Neural crest cell (in vitro differentiated cells): ENCODE measurements around the gene FANCC. TPM values are rescaled to one million over a fixed set of nuclear protein-coding genes. Genes with fewer than 3 reads are reported as not detected.
A peak's percentile ranks its signal among the peaks of the same experiment; 100 is the strongest.

Experiments used
- DNase-seq: peaks from one replicate; pipeline ENCODE4 v3.0.0; 2021; ENCODE audit warnings: low read depth, mixed read lengths, low spot score
- H3K27ac Mint-ChIP-seq: one replicate; pipeline ENCODE4 v1.8.0; 2021; ENCODE audit warnings: mild to moderate bottlenecking, mixed read lengths; ENCODE audit not compliant: unreplicated experiment
- H3K27me3 Mint-ChIP-seq: 2 replicates; pipeline ENCODE4 v1.8.0; 2021; ENCODE audit warnings: low read depth, mild to moderate bottlenecking, mixed read lengths
- H3K36me3 Mint-ChIP-seq: 2 replicates; pipeline ENCODE4 v1.8.0; 2021; ENCODE audit warnings: low read depth, mild to moderate bottlenecking, mixed read lengths
- H3K4me1 Mint-ChIP-seq: 2 replicates; pipeline ENCODE4 v1.8.0; 2021; ENCODE audit warnings: mixed read lengths
- H3K4me3 Mint-ChIP-seq: one replicate; pipeline ENCODE4 v1.8.0; 2021; ENCODE audit warnings: mild to moderate bottlenecking, mixed read lengths
- H3K9me3 Mint-ChIP-seq: 2 replicates; pipeline ENCODE4 v1.8.0; 2021; ENCODE audit warnings: mixed read lengths
- total RNA-seq: library from RNA; stranded (reverse); gene quantifications from 2 replicates; pipeline ENCODE4 v1.2.1, GENCODE V29; 2021
- TF ChIP-seq, protein P1 (sequence below): fragments of 200-600 bp; sonication (generic); conservative IDR thresholded peaks from 2 replicates; pipeline ENCODE4 v1.5.0; 2021; ENCODE audit warnings: antibody characterized with exemption, mild to moderate bottlenecking

Gene FANCC
- total RNA-seq, 1 donor from 2014 or later: 24.6 TPM

DNA sequence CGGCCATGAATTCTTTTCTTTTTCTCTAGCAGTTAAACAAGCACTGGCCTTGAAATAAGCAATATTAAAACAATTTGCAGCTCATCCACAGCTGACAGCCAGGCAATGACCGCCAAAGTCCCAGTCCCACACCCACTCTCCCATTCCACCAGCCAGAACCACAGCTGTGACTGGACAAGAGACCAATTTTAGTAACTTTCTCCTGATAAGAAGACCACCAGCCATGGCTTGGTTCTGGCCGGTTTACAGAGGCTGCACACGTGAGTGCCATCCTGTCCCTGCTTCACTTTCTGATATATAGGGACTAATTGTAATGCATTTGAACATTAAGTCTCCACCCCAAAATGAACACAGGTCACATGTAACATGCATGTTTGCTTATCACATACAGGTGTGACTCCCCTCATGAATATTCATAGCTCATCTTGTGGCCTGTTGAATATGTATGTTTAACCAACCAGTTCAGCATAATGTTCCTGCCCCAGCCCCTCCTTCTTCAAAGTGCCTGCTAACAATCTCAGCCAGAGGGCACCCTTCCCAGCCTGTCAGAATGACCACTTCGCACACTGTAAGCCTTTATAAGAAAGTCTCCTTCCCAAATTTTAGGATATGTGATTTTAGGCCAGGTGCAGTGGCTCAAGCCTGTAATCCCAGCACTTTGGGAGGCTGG is 23.9 kb upstream of the FANCC start:
- Mint-ChIP-seq H3K4me1 (peaks cover 9% of the 10 kb centered on the region), H3K27me3 (peaks cover 2% of the 10 kb centered on the region), H3K36me3 (no peaks in the 10 kb centered on the region), H3K27ac (no peak overlapping the region), H3K9me3 (no peaks in the 10 kb centered on the region), H3K4me3 (no peak overlapping the region)
- no peak for DNase-seq
- TF ChIP-seq, protein P1, sequence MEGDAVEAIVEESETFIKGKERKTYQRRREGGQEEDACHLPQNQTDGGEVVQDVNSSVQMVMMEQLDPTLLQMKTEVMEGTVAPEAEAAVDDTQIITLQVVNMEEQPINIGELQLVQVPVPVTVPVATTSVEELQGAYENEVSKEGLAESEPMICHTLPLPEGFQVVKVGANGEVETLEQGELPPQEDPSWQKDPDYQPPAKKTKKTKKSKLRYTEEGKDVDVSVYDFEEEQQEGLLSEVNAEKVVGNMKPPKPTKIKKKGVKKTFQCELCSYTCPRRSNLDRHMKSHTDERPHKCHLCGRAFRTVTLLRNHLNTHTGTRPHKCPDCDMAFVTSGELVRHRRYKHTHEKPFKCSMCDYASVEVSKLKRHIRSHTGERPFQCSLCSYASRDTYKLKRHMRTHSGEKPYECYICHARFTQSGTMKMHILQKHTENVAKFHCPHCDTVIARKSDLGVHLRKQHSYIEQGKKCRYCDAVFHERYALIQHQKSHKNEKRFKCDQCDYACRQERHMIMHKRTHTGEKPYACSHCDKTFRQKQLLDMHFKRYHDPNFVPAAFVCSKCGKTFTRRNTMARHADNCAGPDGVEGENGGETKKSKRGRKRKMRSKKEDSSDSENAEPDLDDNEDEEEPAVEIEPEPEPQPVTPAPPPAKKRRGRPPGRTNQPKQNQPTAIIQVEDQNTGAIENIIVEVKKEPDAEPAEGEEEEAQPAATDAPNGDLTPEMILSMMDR: peak; percentile 16

DNA sequence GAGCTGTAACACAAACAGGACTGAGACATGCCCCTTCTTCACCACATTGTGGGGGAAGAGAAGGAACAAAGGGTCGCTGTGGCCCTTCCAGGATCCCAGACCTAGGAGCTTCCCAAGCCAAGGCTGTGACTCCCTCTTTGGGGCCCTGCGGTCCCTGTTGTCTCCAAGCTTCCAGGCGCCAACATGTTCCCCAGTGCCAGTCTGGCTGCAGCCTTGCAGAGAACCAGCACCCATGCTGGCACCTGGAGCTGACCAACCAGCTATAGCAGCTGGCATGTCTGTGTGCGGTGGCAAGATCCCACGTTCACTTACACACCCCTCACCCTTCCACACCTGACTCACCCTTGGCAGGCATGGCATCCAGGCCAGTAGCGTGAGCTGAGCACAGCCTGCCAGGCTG is 20.7 kb upstream of the FANCC start:
- no peak overlapping the region for H3K27ac Mint-ChIP-seq
- no peaks in the 10 kb centered on the region for H3K27me3 Mint-ChIP-seq
- H3K4me3 Mint-ChIP-seq: no peak overlapping the region
- no peaks in the 10 kb centered on the region for H3K36me3 Mint-ChIP-seq
- TF ChIP-seq, protein P1: no peak
- peaks cover 7% of the 10 kb centered on the region for H3K4me1 Mint-ChIP-seq
- no peaks in the 10 kb centered on the region for H3K9me3 Mint-ChIP-seq
- DNase-seq: no peak

DNA sequence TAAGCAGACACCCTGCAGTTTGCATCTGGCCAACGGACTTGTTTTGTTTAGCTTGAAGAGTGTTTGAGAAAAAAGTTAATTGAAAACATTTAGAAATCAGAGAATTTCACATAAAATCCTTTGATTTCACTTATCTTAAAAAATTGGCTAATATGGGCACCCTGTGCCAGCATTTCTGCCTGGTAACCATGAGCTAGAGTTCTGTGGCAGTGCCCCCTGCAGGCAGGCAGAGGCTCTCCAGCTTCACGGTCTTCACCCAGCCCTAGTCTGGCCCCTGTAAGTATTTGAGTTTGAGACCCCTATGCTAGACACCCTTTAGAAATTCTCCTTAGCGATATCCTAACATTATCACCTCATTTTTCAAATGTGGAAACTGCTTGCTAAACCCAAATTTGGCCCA is 18.8 kb upstream of the FANCC start:
- no peaks in the 10 kb centered on the region for H3K27me3 Mint-ChIP-seq
- DNase-seq: peak; percentile 18
- H3K4me1 Mint-ChIP-seq: no peaks in the 10 kb centered on the region
- TF ChIP-seq, protein P1: peak; percentile 57
- no peaks in the 10 kb centered on the region for H3K36me3 Mint-ChIP-seq
- H3K27ac Mint-ChIP-seq: no peak overlapping the region
- no peak overlapping the region for H3K4me3 Mint-ChIP-seq
- H3K9me3 Mint-ChIP-seq: peaks cover 3% of the 10 kb centered on the region

DNA sequence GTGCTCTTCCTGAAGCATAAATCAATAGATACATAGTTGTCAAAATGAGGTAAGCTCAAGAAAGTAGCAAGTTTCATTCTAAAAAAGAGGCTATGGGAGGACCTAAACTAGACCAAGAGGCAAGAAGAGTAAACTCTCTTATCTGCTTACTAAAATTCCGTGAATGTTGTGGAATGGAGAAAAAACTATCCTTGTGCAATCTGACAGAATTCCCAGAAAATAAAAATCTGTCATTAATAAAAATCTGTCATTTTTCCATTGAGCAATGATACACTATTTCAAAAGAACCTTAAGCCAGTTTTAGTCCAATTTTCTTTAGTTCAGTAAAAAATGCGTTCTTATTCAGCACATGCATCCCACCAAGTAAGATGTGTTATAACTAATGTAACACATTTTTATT is 15.9 kb upstream of the FANCC start:
- H3K4me1 Mint-ChIP-seq: no peaks in the 10 kb centered on the region
- no peaks in the 10 kb centered on the region for H3K27me3 Mint-ChIP-seq
- TF ChIP-seq, protein P1: no peak
- H3K9me3 Mint-ChIP-seq: peaks cover 6% of the 10 kb centered on the region
- no peak overlapping the region for H3K4me3 Mint-ChIP-seq
- H3K36me3 Mint-ChIP-seq: peaks cover 4% of the 10 kb centered on the region
- DNase-seq: no peak
- no peak overlapping the region for H3K27ac Mint-ChIP-seq

DNA sequence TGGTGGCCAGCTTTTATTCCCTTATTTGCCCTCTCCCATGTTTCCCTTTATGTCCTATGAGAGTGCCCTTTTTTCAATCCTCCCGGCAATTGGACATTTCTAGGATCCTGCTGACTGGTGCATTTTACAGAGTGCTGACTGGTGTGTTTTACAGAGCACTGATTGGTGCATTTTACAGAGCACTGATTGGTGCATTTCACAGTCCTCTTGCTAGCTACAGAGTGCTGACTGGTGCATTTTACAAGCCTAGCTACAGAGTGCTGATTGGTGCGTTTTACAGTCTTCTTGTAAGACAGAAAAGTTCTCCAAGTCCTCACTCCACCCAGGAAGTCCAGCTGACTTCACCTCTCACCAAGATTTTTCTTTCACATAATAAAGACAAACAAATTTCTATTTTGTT is 15.4 kb upstream of the FANCC start:
- H3K4me1 Mint-ChIP-seq: no peaks in the 10 kb centered on the region
- no peaks in the 10 kb centered on the region for H3K27me3 Mint-ChIP-seq
- TF ChIP-seq, protein P1: no peak
- peaks cover 4% of the 10 kb centered on the region for H3K36me3 Mint-ChIP-seq
- H3K27ac Mint-ChIP-seq: peak overlapping the region; percentile 27
- peaks cover 6% of the 10 kb centered on the region for H3K9me3 Mint-ChIP-seq
- H3K4me3 Mint-ChIP-seq: no peak overlapping the region
- no peak for DNase-seq
